Rectal smooth muscle tissue (tissue), 1 donor: Measurements from ENCODE around the gene PIGH.
"Not testable (repeated sequence)": the region's sequence is repeated elsewhere in the genome, so short reads cannot be mapped to it uniquely, and the experiment has no call there.

ENCODE experiments used
- H3K27ac ChIP-seq: one replicate; pipeline ENCODE4 v1.7.0; 2013; ENCODE audit warnings: low read depth, low read length, inconsistent platforms
- H3K27me3 ChIP-seq: one replicate; pipeline ENCODE4 v1.7.0; 2013; ENCODE audit warnings: low read length; ENCODE audit not compliant: control insufficient read depth, insufficient read depth
- H3K36me3 ChIP-seq: one replicate; pipeline ENCODE4 v1.7.0; 2013; ENCODE audit warnings: low read length; ENCODE audit not compliant: control insufficient read depth, insufficient read depth
- H3K4me1 ChIP-seq: one replicate; pipeline ENCODE4 v1.7.0; 2013; ENCODE audit warnings: low read length; ENCODE audit not compliant: control insufficient read depth, insufficient read depth
- H3K4me3 ChIP-seq: one replicate; pipeline ENCODE4 v1.7.0; 2013; ENCODE audit warnings: low read length
- H3K9ac ChIP-seq: one replicate; pipeline ENCODE4 v1.7.0; 2013; ENCODE audit warnings: low read length

Gene PIGH

DNA sequence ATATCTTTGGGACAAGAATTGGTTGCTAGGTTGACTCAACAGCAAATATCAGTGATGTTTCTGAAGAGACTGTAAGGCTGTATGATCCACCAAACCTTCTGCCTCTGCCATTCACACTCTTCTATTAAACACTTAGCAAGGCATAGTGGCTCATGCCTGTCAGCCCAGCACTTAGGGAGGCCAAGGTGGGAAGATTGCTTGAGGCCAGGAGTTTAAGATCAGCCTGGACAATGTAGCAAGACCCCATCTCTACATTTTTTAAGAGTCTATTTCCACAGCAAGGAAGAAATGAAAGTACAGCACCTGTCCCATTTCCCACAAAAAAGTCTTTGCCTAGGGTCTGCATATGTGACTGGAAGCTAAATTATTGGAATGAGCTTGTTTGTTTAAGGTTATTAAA, 27.5 kb upstream of the PIGH start:
- Histone ChIP-seq H3K36me3 (no peaks in the 10 kb centered on the region), H3K27me3 (no peaks in the 10 kb centered on the region), H3K4me3 (no peak overlapping the region), H3K9ac (no peak overlapping the region), H3K27ac (no peak overlapping the region), H3K4me1 (peaks cover 2% of the 10 kb centered on the region)

- not testable (repeated sequence) for H3K9ac ChIP-seq, H3K4me3 ChIP-seq, H3K27me3 ChIP-seq, H3K27ac ChIP-seq, H3K4me1 ChIP-seq, H3K36me3 ChIP-seq
Observed at GRCh38 chr14:67626131-67626530, 26.1 kb upstream of the PIGH start.

GRCh38 chr14:67623114-67623513, 23.0 kb upstream of the PIGH start:
- no peak overlapping the region for H3K27ac ChIP-seq
- no peaks in the 10 kb centered on the region for H3K27me3 ChIP-seq
- H3K4me1 ChIP-seq: peaks cover 9% of the 10 kb centered on the region
- H3K4me3 ChIP-seq: no peak overlapping the region
- H3K9ac ChIP-seq: no peak overlapping the region
- H3K36me3 ChIP-seq: no peaks in the 10 kb centered on the region

GRCh38 chr14:67622675-67623074, 22.6 kb upstream of the PIGH start:
- Histone ChIP-seq H3K27ac (peak overlapping the region; percentile 40), H3K36me3 (no peaks in the 10 kb centered on the region), H3K27me3 (no peaks in the 10 kb centered on the region), H3K4me3 (no peak overlapping the region), H3K4me1 (peaks cover 9% of the 10 kb centered on the region), H3K9ac (no peak overlapping the region)

- Histone ChIP-seq H3K27ac (peak overlapping the region; percentile 54), H3K9ac (no peak overlapping the region), H3K4me3 (peak overlapping the region; percentile 79), H3K36me3 (no peaks in the 10 kb centered on the region), H3K27me3 (no peaks in the 10 kb centered on the region), H3K4me1 (peaks cover 9% of the 10 kb centered on the region)
Observed at GRCh38 chr14:67620217-67620785, 20.2 kb upstream of the PIGH start.

DNA sequence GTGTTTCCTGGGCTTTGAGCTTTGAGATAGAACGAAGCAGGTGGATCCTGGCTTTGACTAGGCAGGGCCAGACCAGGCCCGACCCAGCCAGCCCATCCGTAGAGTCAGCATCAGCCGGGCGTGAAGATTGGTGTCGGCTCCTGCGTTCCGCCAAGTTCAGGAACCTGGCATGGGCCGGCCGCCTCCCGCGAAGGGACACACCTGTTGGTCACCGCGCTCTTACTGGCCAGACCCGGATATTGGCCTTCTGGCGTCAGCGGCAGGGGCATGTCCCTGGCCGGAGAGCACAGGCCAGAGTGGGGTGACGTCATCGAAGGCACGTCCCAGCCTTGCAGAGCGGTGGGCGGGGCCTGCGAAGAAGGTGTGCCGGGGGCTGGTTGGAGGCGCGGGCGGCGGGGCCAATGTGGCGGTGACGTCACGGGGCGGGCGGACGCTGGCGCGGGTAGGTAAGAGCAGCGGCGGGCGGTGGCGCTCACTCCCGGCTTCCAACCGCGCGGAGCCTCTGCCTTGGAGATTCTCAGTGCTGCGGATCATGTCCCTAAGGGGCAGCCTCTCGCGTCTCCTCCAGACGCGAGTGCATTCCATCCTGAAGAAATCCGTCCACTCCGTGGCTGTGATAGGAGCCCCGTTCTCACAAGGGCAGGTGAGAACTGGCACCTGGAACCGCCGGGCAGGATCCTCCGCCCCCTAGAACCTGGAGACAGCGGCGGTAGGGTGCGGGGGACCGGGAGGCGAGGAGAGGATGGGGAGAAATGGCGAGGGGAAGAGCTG, 19.6 kb upstream of the PIGH start, which contains the start of gene ARG2:
ARG2 (plus strand) TSS at position 475 of the 771 bp plus-strand sequence; CDS start at position 533, 58 bp downstream.
- Histone ChIP-seq H3K9ac (peak within 1 kb of the TSS; percentile 57), H3K4me3 (peak within 1 kb of the TSS; percentile 79), H3K27ac (peak within 1 kb of the TSS; percentile 54), H3K36me3 (no peaks in the 10 kb centered on the region), H3K27me3 (no peaks in the 10 kb centered on the region), H3K4me1 (peaks cover 9% of the 10 kb centered on the region)

- Histone ChIP-seq H3K4me3 (no peak overlapping the region), H3K9ac (no peak overlapping the region)
Observed at GRCh38 chr14:67618617-67619063, 18.6 kb upstream of the PIGH start.

DNA sequence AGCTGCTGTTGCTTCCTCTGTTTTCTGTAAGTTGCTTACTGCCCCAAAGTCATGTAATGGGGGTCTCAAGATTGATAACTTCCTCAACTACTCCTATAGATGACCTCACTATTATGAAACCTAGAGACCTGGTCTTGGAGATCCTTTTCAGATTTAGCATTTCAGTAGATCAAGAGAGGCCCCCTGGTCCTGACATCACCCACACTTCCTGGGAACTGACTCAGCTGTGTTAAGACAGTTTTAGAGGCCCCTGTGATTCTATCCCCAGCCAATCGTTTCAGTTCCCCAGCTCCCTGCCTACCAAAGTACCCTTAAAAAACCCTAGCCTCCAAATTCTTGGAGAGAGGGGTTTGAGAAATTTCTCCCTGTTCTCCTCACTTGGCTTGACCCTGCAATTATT, 10.4 kb upstream of the PIGH start:
- Histone ChIP-seq H3K27ac (no peak overlapping the region), H3K36me3 (no peaks in the 10 kb centered on the region), H3K4me1 (no peaks in the 10 kb centered on the region), H3K27me3 (no peaks in the 10 kb centered on the region), H3K4me3 (no peak overlapping the region), H3K9ac (no peak overlapping the region)

More at GRCh38 chr14:67618617-67619063, 18.6 kb upstream of the PIGH start:
- Histone ChIP-seq H3K36me3 (no peaks in the 10 kb centered on the region), H3K27me3 (no peaks in the 10 kb centered on the region), H3K27ac (no peak overlapping the region), H3K4me1 (peaks cover 9% of the 10 kb centered on the region)

DNA sequence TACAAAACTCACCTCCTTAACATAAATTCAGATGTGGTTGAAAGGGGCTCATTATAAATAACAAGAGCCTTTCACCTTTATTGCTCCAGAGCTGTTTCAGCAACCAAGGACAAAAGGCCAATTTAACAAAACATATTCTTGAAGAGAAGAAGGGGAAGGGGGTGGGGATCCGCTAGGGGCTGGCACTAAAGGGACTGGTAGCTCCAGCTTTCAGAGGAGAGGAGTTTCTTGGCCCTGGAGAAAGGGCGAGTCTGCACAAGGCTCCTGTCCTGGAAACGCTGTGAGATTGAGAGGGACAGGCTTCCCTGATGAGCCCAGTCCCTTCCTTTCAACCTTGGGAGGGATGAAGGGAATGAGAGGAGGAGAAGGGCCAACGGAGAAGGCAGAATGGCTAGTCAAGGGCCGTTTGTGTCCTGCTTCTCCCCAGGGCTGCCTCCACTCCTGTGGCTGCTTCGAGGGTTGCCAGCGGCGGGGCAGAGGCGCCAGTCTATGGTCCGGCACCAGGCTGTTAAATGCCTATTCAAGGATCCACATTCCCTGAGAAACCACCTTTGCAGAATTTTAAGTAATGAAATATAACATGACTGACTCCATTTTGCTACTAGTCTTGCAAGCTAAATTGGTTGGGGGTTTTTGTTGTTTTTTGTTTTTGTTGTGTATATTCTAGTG, 9.7 kb upstream of the PIGH start:
- Histone ChIP-seq H3K4me1 (no peaks in the 10 kb centered on the region), H3K27ac (no peak overlapping the region), H3K4me3 (no peak overlapping the region), H3K36me3 (no peaks in the 10 kb centered on the region), H3K27me3 (no peaks in the 10 kb centered on the region), H3K9ac (no peak overlapping the region)

DNA sequence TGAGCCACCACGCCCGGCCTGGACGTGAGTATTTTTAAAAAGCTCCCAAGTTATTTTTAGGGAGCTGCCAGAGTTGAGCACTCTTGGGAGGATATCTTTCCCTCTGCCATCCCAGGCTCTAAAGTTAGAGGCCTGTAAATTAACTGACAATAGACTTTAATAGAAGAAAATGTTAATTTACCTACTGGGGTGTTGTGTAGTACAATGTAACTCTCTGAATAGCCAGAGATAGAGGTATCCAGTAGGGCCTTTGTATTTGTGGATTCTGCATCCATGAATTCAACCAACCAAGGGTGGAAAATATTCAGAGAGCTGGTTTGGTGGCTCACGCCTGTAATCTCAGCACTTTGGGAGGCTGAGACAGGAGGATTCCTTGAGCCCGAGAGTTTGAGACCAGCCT, 7.6 kb upstream of the PIGH start:
- H3K27ac ChIP-seq: no peak overlapping the region
- no peak overlapping the region for H3K4me3 ChIP-seq
- no peaks in the 10 kb centered on the region for H3K27me3 ChIP-seq
- H3K9ac ChIP-seq: no peak overlapping the region
- H3K4me1 ChIP-seq: no peaks in the 10 kb centered on the region
- H3K36me3 ChIP-seq: no peaks in the 10 kb centered on the region

- Histone ChIP-seq H3K9ac (no peak overlapping the region), H3K27ac (no peak overlapping the region), H3K4me3 (no peak overlapping the region), H3K4me1 (no peaks in the 10 kb centered on the region), H3K36me3 (no peaks in the 10 kb centered on the region), H3K27me3 (no peaks in the 10 kb centered on the region)
Observed at GRCh38 chr14:67602995-67603545, 3.0 kb upstream of the PIGH start.

DNA sequence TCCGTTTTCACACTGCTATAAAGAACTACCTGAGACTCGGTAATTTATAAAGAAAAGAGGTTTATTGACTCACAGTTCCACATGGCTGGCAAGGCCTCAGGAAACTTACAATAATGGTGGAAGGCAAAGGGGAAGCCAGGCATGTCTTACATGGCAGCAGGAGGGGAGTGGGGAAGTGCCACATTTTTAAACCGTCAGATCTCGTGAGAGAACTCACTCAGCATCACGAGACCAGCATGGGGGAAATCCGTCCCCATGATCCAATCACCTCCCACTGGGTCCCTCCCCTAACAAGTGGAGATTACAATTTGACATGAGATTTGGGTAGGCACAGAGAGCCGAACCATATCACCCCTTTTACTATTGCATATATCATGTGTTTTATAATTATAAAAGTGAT, 2.0 kb upstream of the PIGH start:
- Histone ChIP-seq H3K36me3 (no peaks in the 10 kb centered on the region), H3K9ac (no peak overlapping the region), H3K4me1 (no peaks in the 10 kb centered on the region), H3K27ac (no peak overlapping the region), H3K27me3 (no peaks in the 10 kb centered on the region), H3K4me3 (no peak overlapping the region)
